ENCODE results near the gene SUPT3H.

SUPT3H gene

GRCh38 chr6:44779130-44779826, 598.5 kb downstream of the SUPT3H start:
- no peak for DNase-seq (ENCODE audit: low read depth)
- H3K4me3 ChIP-seq (ENCODE audit: low read depth, low read length) = no peak overlapping the region
- TF ChIP-seq CTCF (IDR thresholded peaks at IDR 0.05; ENCODE audit: control insufficient read depth, extremely low read depth, insufficient read depth) = no peak
